ENCODE measurements around the gene MICU1. TPM values are rescaled to one million over a fixed set of nuclear protein-coding genes. Genes with fewer than 3 reads are reported as not detected.
A peak's percentile ranks its signal among the peaks of the same experiment; 100 is the strongest.

MICU1 gene
- total and polyA plus RNA-seq, 2 of the 13 experiments (the other 11 are each of a cell fraction or from before 2014, with no cell fraction given): 32.5 to 56.1 TPM

- no peak for TF ChIP-seq ZNF513 (CRISPR knock-in tag; conservative IDR thresholded peaks at IDR 0.05)
- TF ChIP-seq MAX (IDR thresholded peaks at IDR 0.05): peak; percentile 67
- TF ChIP-seq NR2F2 (IDR thresholded peaks at IDR 0.05; ENCODE audit: borderline replicate concordance, low read depth): peak; percentile 74
- peak; percentile 48; the same call in 1 of the 2 replicates for TF ChIP-seq ZNF770 (CRISPR knock-in tag; IDR thresholded peaks at IDR 0.05)
- no peak for TF ChIP-seq PLRG1 (conservative IDR thresholded peaks at IDR 0.05)
- TF ChIP-seq NAIF1 (CRISPR knock-in tag; IDR thresholded peaks at IDR 0.05; ENCODE audit: borderline replicate concordance): no peak
- TF ChIP-seq RFXANK (CRISPR knock-in tag; IDR thresholded peaks at IDR 0.05): peak; percentile 36; the same call in 1 of the 2 replicates
- TF ChIP-seq ZEB1 (IDR thresholded peaks at IDR 0.05; ENCODE audit: insufficient replicate concordance, low read depth): no peak
- peak; percentile 54; the same call in 1 of the 2 replicates for TF ChIP-seq RBFOX2 (IDR thresholded peaks at IDR 0.05; ENCODE audit: low read depth, low read length)
- peak; percentile 64 for TF ChIP-seq HOXA3 (CRISPR knock-in tag; IDR thresholded peaks at IDR 0.05)
- TF ChIP-seq POLR2AphosphoS5 (IDR thresholded peaks at IDR 0.05; ENCODE audit: low read depth, low read length): no peak
- TF ChIP-seq SP1 (IDR thresholded peaks at IDR 0.05): no peak
- peak; percentile 44; the same call in 1 of the 2 replicates for TF ChIP-seq SP1 (CRISPR knock-in tag; IDR thresholded peaks at IDR 0.05)
- peak; percentile 73 for TF ChIP-seq ERF (CRISPR knock-in tag; IDR thresholded peaks at IDR 0.05)
- peak in 1 of 2 experiments; percentile 71; a peak in 1 of 4 replicates for TF ChIP-seq KLF16 (CRISPR knock-in tag; IDR thresholded peaks at IDR 0.05)
- no peak for TF ChIP-seq PCBP2 (optimal IDR thresholded peaks at IDR 0.05; ENCODE audit: low read depth, low read length, poor library complexity, severe bottlenecking)
- no peak for TF ChIP-seq SP140L (CRISPR knock-in tag; IDR thresholded peaks at IDR 0.05; ENCODE audit: borderline replicate concordance)
- no peak; the same call in 1 of the 2 replicates for TF ChIP-seq ZNF205 (CRISPR knock-in tag; IDR thresholded peaks at IDR 0.05)
- peak; percentile 76; the same call in 1 of the 2 replicates for TF ChIP-seq ATF2 (CRISPR knock-in tag; IDR thresholded peaks at IDR 0.05)
- no peak for TF ChIP-seq IRX3 (CRISPR knock-in tag; IDR thresholded peaks at IDR 0.05; ENCODE audit: borderline replicate concordance, low read depth)
- TF ChIP-seq NFRKB (IDR thresholded peaks at IDR 0.05): no peak
- TF ChIP-seq GTF2F1 (IDR thresholded peaks at IDR 0.05; ENCODE audit: low read length): no peak
- peak; percentile 86; the same call in 1 of the 2 replicates for TF ChIP-seq HMG20A (CRISPR knock-in tag; IDR thresholded peaks at IDR 0.05; ENCODE audit: borderline replicate concordance)
- peak; percentile 74 for TF ChIP-seq HINFP (CRISPR knock-in tag; IDR thresholded peaks at IDR 0.05; ENCODE audit: low read depth)
- no peak for TF ChIP-seq KDM4B (CRISPR knock-in tag; IDR thresholded peaks at IDR 0.05)
- TF ChIP-seq BORCS8-MEF2B (CRISPR knock-in tag; IDR thresholded peaks at IDR 0.05): 0 out of 2 replicates have a peak, but pooled peaks have one; percentile 56
- TF ChIP-seq SMYD3 (CRISPR knock-in tag; IDR thresholded peaks at IDR 0.05): no peak
Measured at GRCh38 chr10:72334825-72335393, 291.0 kb downstream of the MICU1 start (continued).

All from HepG2 (cell line).